Suprapubic skin (tissue), 4 donors: ENCODE data around the gene MCM8. TPM values are rescaled to one million over a fixed set of nuclear protein-coding genes. Genes with fewer than 3 reads are reported as not detected.

Source experiments
- DNase-seq, 2 donors: peaks; one replicate each; pipeline ENCODE4 v3.0.0-alpha.2; 2019; ENCODE audit warnings: low spot score in 2 of 2
- H3K27ac ChIP-seq: fragments of 200-600 bp; sonication (generic); one replicate; pipeline ENCODE4 v1.5.1; 2019
- H3K27me3 ChIP-seq: fragments of 200-600 bp; sonication (generic); one replicate; pipeline ENCODE4 v1.5.1; 2019
- H3K36me3 ChIP-seq: fragments of 200-600 bp; sonication (generic); one replicate; pipeline ENCODE4 v1.5.1; 2019
- H3K4me1 ChIP-seq: fragments of 200-600 bp; sonication (generic); one replicate; pipeline ENCODE4 v1.5.1; 2019
- H3K4me3 ChIP-seq: fragments of 200-600 bp; sonication (generic); one replicate; pipeline ENCODE4 v1.5.1; 2019; ENCODE audit warnings: mild to moderate bottlenecking
- H3K9me3 ChIP-seq: fragments of 200-600 bp; sonication (generic); one replicate; pipeline ENCODE4 v1.5.1; 2019
- EP300 ChIP-seq: sonication (generic); formaldehyde crosslinking; IDR thresholded peaks from one replicate; pipeline ENCODE4 v1.6.1; 2017; ENCODE audit warnings: antibody characterized with exemption
- POLR2A ChIP-seq, 2 donors: fragments of 450-650 bp; IDR thresholded peaks; one replicate each; pipeline ENCODE4 v1.6.1; 2017; ENCODE audit warnings: antibody characterized with exemption in 2 of 2, mild to moderate bottlenecking in 2 of 2, moderate library complexity in 2 of 2
- POLR2AphosphoS5 ChIP-seq, 3 donors: sonication (generic); formaldehyde crosslinking; IDR thresholded peaks; one replicate each; pipeline ENCODE4 v1.6.1; 2017; ENCODE audit warnings: antibody characterized with exemption in 3 of 3
- WGBS: methylation state at CpG from one replicate; pipeline ENCODE4 v1.1.5; 2018; 5-methylcytosine and 5-hydroxymethylcytosine counted together
- total RNA-seq, 4 donors: library from RNA; depleted of rRNA; stranded (reverse); fragments of >200 nt; gene quantifications; one replicate each; pipeline ENCODE4 v1.1.0, GENCODE V29; 2016
- TF ChIP-seq, protein P1 (sequence below), 2 donors: fragments of 200-600 bp in 1 of 2; fragments of 450-650 bp in 1 of 2; sonication (generic) in 1 of 2; IDR thresholded peaks; one replicate each; pipeline ENCODE4 v1.5.1; 2016 to 2019; ENCODE audit warnings: antibody characterized with exemption in 2 of 2, mild to moderate bottlenecking in 1 of 2, moderate library complexity in 1 of 2

Gene MCM8
- total RNA-seq, 4 donors from 2014 or later: 4.0 to 6.8 (median 4.8) TPM

- no peaks in the 10 kb centered on the region for H3K4me1 ChIP-seq
- H3K27me3 ChIP-seq: no peaks in the 10 kb centered on the region
- no peak for DNase-seq
- H3K36me3 ChIP-seq: peaks cover 27% of the 10 kb centered on the region
- no peak overlapping the region for H3K4me3 ChIP-seq
- no peak overlapping the region for H3K27ac ChIP-seq
- WGBS: 84% methylated on average over 2 of the region's 2 CpGs
- TF ChIP-seq, protein P1, sequence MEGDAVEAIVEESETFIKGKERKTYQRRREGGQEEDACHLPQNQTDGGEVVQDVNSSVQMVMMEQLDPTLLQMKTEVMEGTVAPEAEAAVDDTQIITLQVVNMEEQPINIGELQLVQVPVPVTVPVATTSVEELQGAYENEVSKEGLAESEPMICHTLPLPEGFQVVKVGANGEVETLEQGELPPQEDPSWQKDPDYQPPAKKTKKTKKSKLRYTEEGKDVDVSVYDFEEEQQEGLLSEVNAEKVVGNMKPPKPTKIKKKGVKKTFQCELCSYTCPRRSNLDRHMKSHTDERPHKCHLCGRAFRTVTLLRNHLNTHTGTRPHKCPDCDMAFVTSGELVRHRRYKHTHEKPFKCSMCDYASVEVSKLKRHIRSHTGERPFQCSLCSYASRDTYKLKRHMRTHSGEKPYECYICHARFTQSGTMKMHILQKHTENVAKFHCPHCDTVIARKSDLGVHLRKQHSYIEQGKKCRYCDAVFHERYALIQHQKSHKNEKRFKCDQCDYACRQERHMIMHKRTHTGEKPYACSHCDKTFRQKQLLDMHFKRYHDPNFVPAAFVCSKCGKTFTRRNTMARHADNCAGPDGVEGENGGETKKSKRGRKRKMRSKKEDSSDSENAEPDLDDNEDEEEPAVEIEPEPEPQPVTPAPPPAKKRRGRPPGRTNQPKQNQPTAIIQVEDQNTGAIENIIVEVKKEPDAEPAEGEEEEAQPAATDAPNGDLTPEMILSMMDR (IDR thresholded peaks at IDR 0.05): no peak
- TF ChIP-seq POLR2AphosphoS5 (IDR thresholded peaks at IDR 0.05) (no peak), POLR2A (IDR thresholded peaks at IDR 0.05) (no peak), EP300 (no peak)
- no peaks in the 10 kb centered on the region for H3K9me3 ChIP-seq
These were observed 93.7 kb downstream of the MCM8 start for GRCh38 chr20:6044115-6044514.

GRCh38 chr20:6045566-6045965, 95.1 kb downstream of the MCM8 start:
- Histone ChIP-seq H3K27me3 (peaks cover under 1% of the 10 kb centered on the region), H3K36me3 (peaks cover 20% of the 10 kb centered on the region), H3K27ac (no peak overlapping the region), H3K4me1 (no peaks in the 10 kb centered on the region), H3K9me3 (no peaks in the 10 kb centered on the region), H3K4me3 (no peak overlapping the region)
- no peak for DNase-seq
- TF ChIP-seq POLR2AphosphoS5 (IDR thresholded peaks at IDR 0.05): no peak

DNA sequence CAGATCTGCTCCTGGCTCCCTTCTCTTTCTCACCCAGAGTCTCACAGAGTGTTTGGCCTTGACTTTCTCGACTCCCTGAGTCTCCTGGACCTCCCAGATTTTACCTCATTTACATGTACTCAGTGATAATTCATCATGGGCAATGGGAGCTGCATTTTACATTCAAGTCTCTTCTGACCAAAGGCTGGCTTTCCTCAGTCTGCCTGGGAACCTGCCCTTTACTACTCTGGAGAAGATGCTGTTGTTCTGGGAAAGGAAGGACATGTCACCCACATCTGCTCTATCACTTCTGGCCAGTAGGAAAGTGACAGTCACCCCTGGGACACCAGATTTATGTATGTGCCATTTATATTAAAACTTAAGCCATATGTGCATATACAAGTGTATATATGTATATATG, 96.0 kb downstream of the MCM8 start:
- no peaks in the 10 kb centered on the region for H3K9me3 ChIP-seq
- H3K4me1 ChIP-seq: no peaks in the 10 kb centered on the region
- no peak for DNase-seq
- H3K4me3 ChIP-seq: no peak overlapping the region
- 65% methylated on average over 1 of the region's 1 CpG for WGBS
- TF ChIP-seq EP300 (no peak), POLR2A (IDR thresholded peaks at IDR 0.05) (no peak), POLR2AphosphoS5 (IDR thresholded peaks at IDR 0.05) (no peak)
- TF ChIP-seq, protein P1 (IDR thresholded peaks at IDR 0.05): no peak
- peaks cover 12% of the 10 kb centered on the region for H3K36me3 ChIP-seq
- H3K27ac ChIP-seq: no peak overlapping the region
- H3K27me3 ChIP-seq: peaks cover 8% of the 10 kb centered on the region

DNA sequence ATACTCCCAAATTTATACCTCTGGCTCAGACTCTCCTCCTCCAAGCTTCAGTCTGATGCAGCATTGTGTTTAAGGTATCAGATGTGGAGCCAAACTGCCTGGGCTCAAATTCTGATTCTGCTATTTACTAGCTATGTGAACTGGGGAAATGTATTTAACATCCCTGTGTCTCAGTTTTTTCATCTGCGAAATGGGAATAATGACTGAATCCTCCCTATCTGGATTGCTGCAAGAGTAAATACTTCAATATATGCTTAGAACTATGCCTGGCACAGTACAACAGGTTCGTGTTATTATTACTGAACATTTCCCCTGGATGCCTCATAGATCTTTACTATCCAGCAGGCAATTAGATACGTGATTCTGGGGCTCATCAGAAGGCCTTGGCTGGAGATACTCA, 97.9 kb downstream of the MCM8 start:
- H3K4me3 ChIP-seq: no peak overlapping the region
- WGBS: 88% methylated on average over 3 of the region's 3 CpGs
- TF ChIP-seq POLR2AphosphoS5 (IDR thresholded peaks at IDR 0.05) (no peak), EP300 (no peak), POLR2A (IDR thresholded peaks at IDR 0.05) (no peak)
- TF ChIP-seq, protein P1 (IDR thresholded peaks at IDR 0.05): no peak
- no peak for DNase-seq
- H3K27me3 ChIP-seq: peaks cover 26% of the 10 kb centered on the region
- H3K27ac ChIP-seq: no peak overlapping the region
- H3K36me3 ChIP-seq: no peaks in the 10 kb centered on the region
- no peaks in the 10 kb centered on the region for H3K9me3 ChIP-seq
- peaks cover 12% of the 10 kb centered on the region for H3K4me1 ChIP-seq

Other genes with a start within 250 kb of the MCM8 start
- gene SHLD1, start 200.3 kb upstream of the MCM8 start, total RNA-seq: 1 to 10 TPM; 3.3 to 3.9 (median 3.7) TPM
- gene CHGB, start 39.1 kb upstream of the MCM8 start, total RNA-seq: not detected
- gene TRMT6, start 119 bp upstream of the MCM8 start, total RNA-seq: 10 to 100 TPM in 1 of 4 donors, 1 to 10 TPM in 3; 7.7 to 13.0 (median 9.5) TPM
- gene CRLS1, start 55.5 kb downstream of the MCM8 start, total RNA-seq: 10 to 100 TPM; 17.7 to 27.1 (median 22.9) TPM
- under 1 TPM in 1 of 4 donors, not detected in 3; 0.80 TPM for gene LRRN4, start 103.4 kb downstream of the MCM8 start, total RNA-seq
- 10 to 100 TPM; 32.9 to 53.4 (median 37.5) TPM for gene FERMT1, start 172.4 kb downstream of the MCM8 start, total RNA-seq